GM19238 (cell line): ENCODE measurements around the gene TLR6.

Source experiments
- DNase-seq: peaks from one replicate; pipeline ENCODE4 v3.0.0; 2011; ENCODE audit warnings: low spot score; ENCODE audit not compliant: insufficient read length

The TLR6 gene

GRCh38 chr4:38856524-38857337 lies at the start of gene TLR6:
TLR6 (minus strand) TSS chr4:38856817; CDS start chr4:38829473, 27,344 bp downstream.
- DNase-seq = no peak

GRCh38 chr4:38905652-38906385 lies 49.2 kb upstream of the TLR6 start:
- DNase-seq = no peak

- DNase-seq = no peak
Observed at GRCh38 chr4:38904682-38905081, 48.1 kb upstream of the TLR6 start.

- no peak for DNase-seq
Observed at GRCh38 chr4:38904090-38904666, 47.6 kb upstream of the TLR6 start.

GRCh38 chr4:38902695-38903094 lies 46.1 kb upstream of the TLR6 start:
- no peak for DNase-seq

GRCh38 chr4:38902221-38902620 lies 45.6 kb upstream of the TLR6 start:
- DNase-seq = no peak

- DNase-seq = no peak
Observed at GRCh38 chr4:38898245-38898644, 41.6 kb upstream of the TLR6 start.

GRCh38 chr4:38896940-38897339 lies 40.3 kb upstream of the TLR6 start:
- no peak for DNase-seq

GRCh38 chr4:38894322-38894982 lies 37.8 kb upstream of the TLR6 start:
- DNase-seq = no peak

GRCh38 chr4:38891051-38891983 lies 34.7 kb upstream of the TLR6 start:
- DNase-seq = no peak

GRCh38 chr4:38889143-38889542 lies 32.5 kb upstream of the TLR6 start:
- no peak for DNase-seq

GRCh38 chr4:38884254-38884653 lies 27.6 kb upstream of the TLR6 start:
- no peak for DNase-seq

GRCh38 chr4:38876636-38877035 lies 20.0 kb upstream of the TLR6 start:
- DNase-seq = no peak

GRCh38 chr4:38873290-38873944 lies 16.8 kb upstream of the TLR6 start:
- no peak for DNase-seq

- no peak for DNase-seq
Observed at GRCh38 chr4:38872620-38873019, 16.0 kb upstream of the TLR6 start.

- DNase-seq = no peak
Observed at GRCh38 chr4:38871593-38871992, 15.0 kb upstream of the TLR6 start.

GRCh38 chr4:38870098-38870808 lies 13.6 kb upstream of the TLR6 start:
- no peak for DNase-seq

GRCh38 chr4:38869511-38869910 lies 12.9 kb upstream of the TLR6 start:
- DNase-seq = no peak
